ENCODE data around the gene TRIM74. TPM values are rescaled to one million over a fixed set of nuclear protein-coding genes. Genes with fewer than 3 reads are reported as not detected.
"Not testable (repeated sequence)": the region's sequence is repeated elsewhere in the genome, so short reads cannot be mapped to it uniquely, and the experiment has no call there.

The TRIM74 gene
- total and polyA plus RNA-seq, 2 of the 8 experiments (the other 6 are each of a cell fraction or from before 2014, with no cell fraction given), result 0.52 TPM; not detected in 1

DNA sequence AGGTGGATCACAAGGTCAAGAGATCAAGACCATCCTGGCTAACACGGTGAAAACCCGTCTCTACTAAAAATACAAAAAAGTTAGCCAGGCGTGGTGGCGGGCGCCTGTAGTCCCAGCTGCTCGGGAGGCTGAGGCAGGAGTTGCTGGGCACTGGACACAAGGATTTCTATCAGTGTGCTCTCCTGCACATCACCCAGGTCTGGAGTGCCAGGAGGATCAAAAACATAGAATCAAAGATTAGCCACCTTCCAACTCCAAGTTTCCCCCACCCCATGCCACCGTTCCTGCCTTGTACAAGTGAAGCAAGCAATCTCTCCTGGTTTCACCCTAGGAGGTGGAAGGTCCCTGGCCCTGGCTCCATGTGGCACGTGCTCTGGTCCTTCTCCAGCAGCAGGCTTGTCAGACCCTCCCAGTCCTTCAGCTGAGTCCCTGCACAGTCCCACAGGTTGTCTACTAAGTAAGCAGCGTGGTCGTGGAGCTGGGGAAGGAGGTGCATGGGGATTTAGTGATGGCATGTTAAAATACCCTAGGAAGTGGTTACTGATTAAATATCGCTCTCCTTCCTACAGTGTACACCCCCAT, 28.7 kb upstream of the TRIM74 start:
- H3K9me3 ChIP-seq (ENCODE audit: insufficient read depth in 2 of 2, low read depth in 1 of 2, low read length in 1 of 2); H4K8ac ChIP-seq (ENCODE audit: extremely low read depth, insufficient read depth, low read length); DNase-seq (ENCODE audit: low read depth in 1 of 2, low spot score in 2 of 2); H2BK15ac ChIP-seq (ENCODE audit: low read length); H3K4me1 ChIP-seq (replicated peaks in 1 of 4; ENCODE audit: control insufficient read depth in 3 of 4, insufficient read depth in 4 of 4, low read length in 3 of 4); H3K4me2 ChIP-seq (ENCODE audit: insufficient read depth in 1 of 2, low read depth in 2 of 2, low read length in 2 of 2); H2BK120ac ChIP-seq (replicated peaks; ENCODE audit: low read depth, low read length); H3K56ac ChIP-seq (replicated peaks; ENCODE audit: insufficient read length, low read depth, low read length); FAIRE-seq; H3K23me2 ChIP-seq (ENCODE audit: low read depth, low read length); H3K9ac ChIP-seq (replicated peaks in 1 of 4; ENCODE audit: extremely low read depth in 1 of 4, low read depth in 3 of 4, low read length in 3 of 4); CTCF ChIA-PET (ENCODE audit: partially characterized antibody); H3K27me3 ChIP-seq (replicated peaks in 1 of 4; ENCODE audit: control insufficient read depth in 3 of 4, extremely low read depth in 1 of 4, insufficient read depth in 3 of 4, low read length in 3 of 4); H3K4me3 ChIP-seq (ENCODE audit: extremely low read depth in 1 of 4, insufficient read depth in 2 of 4, low read depth in 3 of 4, low read length in 4 of 4); H4K20me1 ChIP-seq (replicated peaks in 1 of 2; ENCODE audit: control insufficient read depth in 1 of 2, insufficient read depth in 2 of 2, low read length in 2 of 2); H3K4ac ChIP-seq (replicated peaks; ENCODE audit: insufficient read length, low read depth, low read length); H3K14ac ChIP-seq (ENCODE audit: insufficient read length); H2BK5ac ChIP-seq (ENCODE audit: low read depth, low read length); H4K5ac ChIP-seq (ENCODE audit: insufficient read length, low read depth, low read length); H3K27ac ChIP-seq (ENCODE audit: low read depth, low read length); H3K79me2 ChIP-seq (ENCODE audit: control insufficient read depth in 1 of 2, insufficient read depth in 2 of 2, low read length in 2 of 2); H4K91ac ChIP-seq (replicated peaks; ENCODE audit: insufficient read length, low read length); H3K18ac ChIP-seq (ENCODE audit: extremely low read depth, low read length); H3K23ac ChIP-seq (ENCODE audit: insufficient read length); H3K79me1 ChIP-seq (ENCODE audit: low read depth, low read length); H2BK12ac ChIP-seq (ENCODE audit: low read depth, low read length); H2BK20ac ChIP-seq (ENCODE audit: low read length); POLR2A ChIA-PET (ENCODE audit: partially characterized antibody); H2AK5ac ChIP-seq (ENCODE audit: low read depth, low read length); H2AFZ ChIP-seq (ENCODE audit: low read length); H3K36me3 ChIP-seq (ENCODE audit: control insufficient read depth in 2 of 4, insufficient read depth in 4 of 4, low read length in 3 of 4): not testable (repeated sequence)
- WGBS, 2 experiments (ENCODE audit: extremely low coverage in 1 of 2, insufficient coverage in 1 of 2, insufficient read length in 1 of 2, insufficient replicate concordance in 2 of 2, low coverage in 1 of 2, low lambda C conversion rate in 2 of 2, missing lambda C conversion rate in 1 of 2), result no CpG with 5 or more reads among the region's 11 CpGs

DNA sequence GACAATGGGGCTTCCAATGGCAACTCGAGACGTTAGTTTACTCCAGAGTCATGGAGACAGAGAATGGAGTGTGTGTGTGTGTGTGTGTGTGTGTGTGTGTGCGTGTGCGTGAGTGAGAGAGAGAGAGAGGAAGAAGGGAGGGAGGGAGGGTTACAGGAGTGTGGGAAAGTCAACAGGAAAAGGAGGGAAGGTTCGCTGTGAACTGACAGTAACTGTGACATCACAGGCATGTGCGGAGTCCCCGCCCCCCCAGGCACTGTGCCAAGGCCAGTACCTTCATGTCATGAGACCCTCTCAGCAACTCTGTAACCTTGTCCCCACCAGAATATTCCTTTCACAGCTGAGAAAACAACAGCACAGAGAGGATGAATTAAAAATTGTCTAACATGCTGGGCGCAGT, 28.2 kb upstream of the TRIM74 start:
- H3K4me1 ChIP-seq (replicated peaks in 1 of 4; ENCODE audit: control insufficient read depth in 3 of 4, insufficient read depth in 4 of 4, low read length in 3 of 4); H3K36me3 ChIP-seq (ENCODE audit: control insufficient read depth in 2 of 4, insufficient read depth in 4 of 4, low read length in 3 of 4); H3K14ac ChIP-seq (ENCODE audit: insufficient read length); FAIRE-seq; H3K9me3 ChIP-seq (ENCODE audit: insufficient read depth in 2 of 2, low read depth in 1 of 2, low read length in 1 of 2); H3K18ac ChIP-seq (ENCODE audit: extremely low read depth, low read length); H2AK5ac ChIP-seq (ENCODE audit: low read depth, low read length); H3K79me2 ChIP-seq (ENCODE audit: control insufficient read depth in 1 of 2, insufficient read depth in 2 of 2, low read length in 2 of 2); H4K20me1 ChIP-seq (replicated peaks in 1 of 2; ENCODE audit: control insufficient read depth in 1 of 2, insufficient read depth in 2 of 2, low read length in 2 of 2); H2BK5ac ChIP-seq (ENCODE audit: low read depth, low read length); POLR2A ChIA-PET (ENCODE audit: partially characterized antibody); H2BK12ac ChIP-seq (ENCODE audit: low read depth, low read length); H3K56ac ChIP-seq (replicated peaks; ENCODE audit: insufficient read length, low read depth, low read length); H3K9ac ChIP-seq (replicated peaks in 1 of 4; ENCODE audit: extremely low read depth in 1 of 4, low read depth in 3 of 4, low read length in 3 of 4); H2BK15ac ChIP-seq (ENCODE audit: low read length); H3K4me3 ChIP-seq (ENCODE audit: extremely low read depth in 1 of 4, insufficient read depth in 2 of 4, low read depth in 3 of 4, low read length in 4 of 4); CTCF ChIA-PET (ENCODE audit: partially characterized antibody); H3K4ac ChIP-seq (replicated peaks; ENCODE audit: insufficient read length, low read depth, low read length); H3K79me1 ChIP-seq (ENCODE audit: low read depth, low read length); H3K27me3 ChIP-seq (replicated peaks in 1 of 4; ENCODE audit: control insufficient read depth in 3 of 4, extremely low read depth in 1 of 4, insufficient read depth in 3 of 4, low read length in 3 of 4); H2AFZ ChIP-seq (ENCODE audit: low read length); H4K5ac ChIP-seq (ENCODE audit: insufficient read length, low read depth, low read length); H3K27ac ChIP-seq (ENCODE audit: low read depth, low read length); H3K23me2 ChIP-seq (ENCODE audit: low read depth, low read length); H4K91ac ChIP-seq (replicated peaks; ENCODE audit: insufficient read length, low read length); H2BK120ac ChIP-seq (replicated peaks; ENCODE audit: low read depth, low read length); H2BK20ac ChIP-seq (ENCODE audit: low read length); H4K8ac ChIP-seq (ENCODE audit: extremely low read depth, insufficient read depth, low read length); H3K23ac ChIP-seq (ENCODE audit: insufficient read length); DNase-seq (ENCODE audit: low read depth in 1 of 2, low spot score in 2 of 2); H3K4me2 ChIP-seq (ENCODE audit: insufficient read depth in 1 of 2, low read depth in 2 of 2, low read length in 2 of 2): not testable (repeated sequence)
- 83% methylated on average over 2 of the region's 8 CpGs; no CpG with 5 or more reads in 1 of the 2 experiments for WGBS, 2 experiments (ENCODE audit: extremely low coverage in 1 of 2, insufficient coverage in 1 of 2, insufficient read length in 1 of 2, insufficient replicate concordance in 2 of 2, low coverage in 1 of 2, low lambda C conversion rate in 2 of 2, missing lambda C conversion rate in 1 of 2)
